Stimulated activated CD8-positive, alpha-beta memory T cell treated with anti-CD3 and anti-CD28 coated beads, Interleukin-15, amount 100 ng/mL, for 24 hours (primary cell): Measurements from ENCODE around the gene BCL10.

Experiments
- DNase-seq: peaks from one replicate; pipeline ENCODE4 v3.0.0-alpha.2; 2020; ENCODE audit warnings: low read depth

BCL10 gene

GRCh38 chr1:85297855-85298629 lies 21.6 kb upstream of the BCL10 start:
- DNase-seq, result peak; percentile 28

- DNase-seq, result no peak
These were observed 21.1 kb upstream of the BCL10 start for GRCh38 chr1:85297538-85297854.

- no peak for DNase-seq
These were observed 20.5 kb upstream of the BCL10 start for GRCh38 chr1:85296980-85297379.

GRCh38 chr1:85295654-85296053 lies 19.2 kb upstream of the BCL10 start:
- no peak for DNase-seq

GRCh38 chr1:85295006-85295431 lies 18.6 kb upstream of the BCL10 start:
- DNase-seq, result no peak

- DNase-seq, result no peak
These were observed 14.4 kb upstream of the BCL10 start for GRCh38 chr1:85290826-85291225.

- DNase-seq, result no peak
These were observed 13.5 kb upstream of the BCL10 start for GRCh38 chr1:85289848-85290335.

- no peak for DNase-seq
These were observed 12.9 kb upstream of the BCL10 start for GRCh38 chr1:85289207-85289847.

GRCh38 chr1:85284202-85284601 lies 7.8 kb upstream of the BCL10 start:
- no peak for DNase-seq

- DNase-seq, result no peak
These were observed 7.2 kb upstream of the BCL10 start for GRCh38 chr1:85283475-85284199.

GRCh38 chr1:85282424-85282823 lies 6.0 kb upstream of the BCL10 start:
- no peak for DNase-seq

- DNase-seq, result no peak
These were observed 4.2 kb upstream of the BCL10 start for GRCh38 chr1:85280636-85281035.

GRCh38 chr1:85279458-85280080 lies 3.1 kb upstream of the BCL10 start:
- DNase-seq, result no peak

GRCh38 chr1:85278853-85279314 lies 2.5 kb upstream of the BCL10 start:
- DNase-seq, result no peak

- DNase-seq, result no peak
These were observed 1.4 kb upstream of the BCL10 start for GRCh38 chr1:85277802-85278201.

- no peak for DNase-seq
These were observed 677 bp upstream of the BCL10 start for GRCh38 chr1:85276978-85277639.

- no peak for DNase-seq
These were observed 674 bp downstream of the BCL10 start for GRCh38 chr1:85275701-85276214.

GRCh38 chr1:85274969-85275453 lies 1.4 kb downstream of the BCL10 start:
- DNase-seq, result no peak

- DNase-seq, result no peak
These were observed 3.0 kb downstream of the BCL10 start for GRCh38 chr1:85273397-85273796.

GRCh38 chr1:85268801-85269585 lies 7.4 kb downstream of the BCL10 start:
- DNase-seq, result no peak

GRCh38 chr1:85267313-85267712 lies 9.1 kb downstream of the BCL10 start:
- DNase-seq, result no peak
